Endothelial cell of umbilical vein (primary cell): Measurements from ENCODE around the gene BZW2. TPM values are rescaled to one million over a fixed set of nuclear protein-coding genes. Genes with fewer than 3 reads are reported as not detected.

Experiments
- BruUV-seq: library from RNA; stranded (reverse); fragments of 400-500 nt; replicated peaks from 2 replicates; lab custom pipeline; 2021; lab: Mats Ljungman, UMichigan
- CTCF ChIA-PET: fragments of 300-600, 350-600 bp; sonication (Branson Sonifier 250); formaldehyde crosslinking; loops from one replicate; lab custom pipeline; 2021; ENCODE audit warnings: antibody characterized with exemption, inconsistent platforms; lab: Charles Lee
- POLR2A ChIA-PET: fragments of 300-600, 350-600 bp; sonication (Branson Sonifier 250); formaldehyde crosslinking; loops from one replicate; lab custom pipeline; 2021; ENCODE audit warnings: antibody characterized with exemption, inconsistent platforms; lab: Charles Lee
- DNase-seq: peaks from one replicate; pipeline ENCODE4 v3.0.0-alpha.2; 2011; ENCODE audit warnings: low read depth, low spot score
- FAIRE-seq: peaks from 2 replicates; lab custom pipeline; 2011; peaks lifted over from hg19 to GRCh38; lab: Jason Lieb, UNC
- H2AFZ ChIP-seq: 2 replicates; pipeline ENCODE4 v1.6.0; 2012; ENCODE audit warnings: low read depth, low read length, control low read depth, inconsistent platforms
- H3K27ac ChIP-seq: 2 replicates; pipeline ENCODE4 v1.5.1; 2011; ENCODE audit warnings: low read depth, mild to moderate bottlenecking, control low read depth, low read length, moderate library complexity; ENCODE audit not compliant: insufficient read depth
- H3K27me3 ChIP-seq, 2 experiments: 2 replicates each; pipeline versions ENCODE4 v1.6.0 to v1.6.1; 2011; ENCODE audit warnings: low read length in 2 of 2, mixed read lengths in 1 of 2; ENCODE audit not compliant: control insufficient read depth in 2 of 2, insufficient read depth in 2 of 2
- H3K36me3 ChIP-seq, 2 experiments: 2 replicates in 1 of 2; 3 replicates in 1 of 2; pipeline ENCODE4 v1.5.1; 2011; ENCODE audit warnings: low read length in 2 of 2, mild to moderate bottlenecking in 1 of 2, moderate library complexity in 1 of 2; ENCODE audit not compliant: control insufficient read depth in 2 of 2, insufficient read depth in 2 of 2; ENCODE audit errors: extremely low read depth in 1 of 2
- H3K4me1 ChIP-seq: 3 replicates; pipeline ENCODE4 v1.5.1; 2011; ENCODE audit warnings: mild to moderate bottlenecking, low read length; ENCODE audit not compliant: control insufficient read depth, insufficient read depth; ENCODE audit errors: extremely low read depth
- H3K4me2 ChIP-seq: 2 replicates; pipeline ENCODE4 v1.6.1; 2011; ENCODE audit warnings: low read length, control low read depth, mixed read lengths; ENCODE audit not compliant: insufficient read depth
- H3K4me3 ChIP-seq, 3 experiments: fragments of 200-600 bp in 1 of 3; sonication (generic), shearing (Covaris generic) in 1 of 3; replicated peaks in 1 of 3; 2 replicates each; pipeline ENCODE4 v1.5.1; 2011 to 2016; ENCODE audit warnings: control low read depth in 3 of 3, low read length in 3 of 3, mild to moderate bottlenecking in 2 of 3, inconsistent platforms in 1 of 3, low read depth in 1 of 3, moderate library complexity in 1 of 3; ENCODE audit not compliant: insufficient read depth in 1 of 3
- H3K79me2 ChIP-seq: 2 replicates; pipeline ENCODE4 v1.6.0; 2012; ENCODE audit warnings: low read length, inconsistent platforms; ENCODE audit not compliant: control insufficient read depth, insufficient read depth
- H3K9ac ChIP-seq: replicated peaks from 2 replicates; pipeline ENCODE3; 2011; ENCODE audit warnings: low read length, control low read depth; ENCODE audit not compliant: insufficient read depth; ENCODE audit errors: extremely low read depth
- H3K9me1 ChIP-seq: replicated peaks from 3 replicates; pipeline ENCODE4 v1.6.0; 2011; ENCODE audit warnings: mild to moderate bottlenecking, low read length; ENCODE audit not compliant: control insufficient read depth, insufficient read depth; ENCODE audit errors: extremely low read depth
- H3K9me3 ChIP-seq: replicated peaks from 2 replicates; pipeline ENCODE4 v1.5.1; 2012; ENCODE audit warnings: low read length, inconsistent platforms; ENCODE audit not compliant: control insufficient read depth, insufficient read depth
- H4K20me1 ChIP-seq: replicated peaks from 2 replicates; pipeline ENCODE3; 2011; ENCODE audit warnings: mild to moderate bottlenecking, low read length; ENCODE audit not compliant: control insufficient read depth, insufficient read depth; ENCODE audit errors: extremely low read depth
- CTCF ChIP-seq, 2 donors: IDR thresholded peaks; 1 replicate in 1 of 2; 2 replicates in 1 of 2; pipeline ENCODE4 v1.5.1; 2011; ENCODE audit warnings: low read length in 2 of 2, mild to moderate bottlenecking in 2 of 2, moderate library complexity in 2 of 2, control low read depth in 1 of 2, inconsistent platforms in 1 of 2, low read depth in 1 of 2; ENCODE audit not compliant: insufficient read depth in 1 of 2; ENCODE audit errors: extremely low read depth in 1 of 2
- EZH2 ChIP-seq: IDR thresholded peaks from 2 replicates; pipeline ENCODE4 v1.6.1; 2012; ENCODE audit warnings: borderline replicate concordance, low read depth, mild to moderate bottlenecking, moderate library complexity, low read length, inconsistent platforms; ENCODE audit not compliant: severe bottlenecking
- FOS ChIP-seq: IDR thresholded peaks from 2 replicates; pipeline ENCODE4 v1.6.1; 2011; ENCODE audit warnings: mild to moderate bottlenecking, low read length, moderate library complexity, borderline replicate concordance; ENCODE audit not compliant: insufficient read depth
- GATA2 ChIP-seq: IDR thresholded peaks from 2 replicates; pipeline ENCODE4 v1.7.0; 2011; ENCODE audit warnings: low read depth, mild to moderate bottlenecking, moderate library complexity, mixed read lengths, low read length; ENCODE audit not compliant: insufficient read length, insufficient read depth
- JUN ChIP-seq: IDR thresholded peaks from 2 replicates; pipeline ENCODE4 v1.6.1; 2011; ENCODE audit warnings: borderline replicate concordance, low read depth; ENCODE audit not compliant: insufficient read length, insufficient read depth
- MYC ChIP-seq: IDR thresholded peaks from one replicate; pipeline ENCODE4 v1.6.1; 2011; ENCODE audit warnings: mild to moderate bottlenecking, low read depth, low read length
- POLR2A ChIP-seq: IDR thresholded peaks from 2 replicates; pipeline ENCODE4 v1.6.1; 2012; ENCODE audit warnings: low read depth, mild to moderate bottlenecking, control low read depth, low read length
- POLR2AphosphoS5 ChIP-seq: IDR thresholded peaks from 2 replicates; pipeline ENCODE4 v1.6.1; 2012; ENCODE audit warnings: low read depth, mild to moderate bottlenecking, control low read depth, low read length, moderate library complexity; ENCODE audit not compliant: insufficient read depth
- dilution Hi-C: fragments of 300-500 bp; cut with MboI; formaldehyde crosslinking; loops from one replicate; pipeline ENCODE4 v1.15.0; 2019; ENCODE audit warnings: low sequenced_read_pairs; ENCODE audit not compliant: extremely low pct_ligation_motif_present
- intact Hi-C: fragments of 100-400 bp; cut with micrococcal nuclease; formaldehyde crosslinking; loops from one replicate; pipeline ENCODE4 v1.10.0; 2022
- polyA plus RNA-seq, 4 experiments: library from polyadenylated mRNA; depleted of rRNA in 3 of 4; stranded (reverse) in 3 of 4; unstranded in 1 of 4; fragments of >200 nt; gene quantifications; 2 replicates each; pipeline versions ENCODE4 v1.2.1 to v1.2.3, GENCODE V29; 2011 to 2012; ENCODE audit warnings: missing spikeins in 1 of 4
- total RNA-seq: library from RNA; stranded (reverse); gene quantifications from 2 replicates; pipeline ENCODE4 v1.2.3, GENCODE V29; 2021
- TF ChIP-seq, protein P1 (sequence below): IDR thresholded peaks from 2 replicates; pipeline ENCODE4 v1.6.1; 2011; ENCODE audit not compliant: insufficient read depth, insufficient read length

Gene BZW2
- total and polyA plus RNA-seq, 2 donors (not counting 3 experiments of a cell fraction or from before 2014, with no cell fraction given): 39.7 to 106 TPM

DNA sequence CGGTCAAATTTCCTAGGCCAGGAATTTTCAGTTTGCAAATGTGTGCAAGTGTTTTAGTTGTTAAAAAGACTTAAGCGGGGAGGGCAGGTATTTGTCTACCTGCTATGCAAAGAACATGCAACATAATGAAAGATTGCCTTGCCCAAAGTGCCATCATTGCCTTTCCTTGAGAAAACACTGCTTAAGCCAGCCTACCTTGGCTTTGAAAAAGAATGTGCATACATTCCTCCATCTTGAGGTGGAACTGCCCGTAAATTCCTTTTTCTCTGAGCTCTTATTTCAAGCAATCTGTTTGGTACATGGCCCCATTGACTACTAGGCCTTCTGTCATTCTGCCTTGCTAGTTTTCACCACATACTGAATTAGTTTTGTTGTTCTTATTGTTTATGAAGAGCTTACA is 29.3 kb downstream of the BZW2 start:
- H3K79me2 ChIP-seq: peaks cover 37% of the 10 kb centered on the region
- intact Hi-C loops: no loop called here
- no peaks in the 10 kb centered on the region for H3K4me1 ChIP-seq
- TF ChIP-seq GATA2 (no peak), CTCF (IDR thresholded peaks at IDR 0.05; ENCODE audit: extremely low read depth in 1 of 2, insufficient read depth in 1 of 2, low read depth in 1 of 2, low read length in 2 of 2) (no peak), JUN (no peak)
- H3K36me3 ChIP-seq: peaks cover 0 to under 1% of the 10 kb centered on the region in 2 experiments
- H3K9me1 ChIP-seq: no peaks in the 10 kb centered on the region
- FAIRE-seq: no peak
- no TSS peak for BruUV-seq
- no peak overlapping the region for H3K9ac ChIP-seq
- H4K20me1 ChIP-seq: peaks cover 2% of the 10 kb centered on the region
- no peaks in the 10 kb centered on the region for H3K9me3 ChIP-seq
- H3K4me2 ChIP-seq: no peak overlapping the region
- no peak overlapping the region for H3K4me3 ChIP-seq
- H2AFZ ChIP-seq: no peak overlapping the region
- H3K27me3 ChIP-seq: no peaks in the 10 kb centered on the region
- H3K27ac ChIP-seq: no peak overlapping the region
- POLR2A ChIA-PET: no interaction called here
- CTCF ChIA-PET: interaction anchor here (1.0 to 1.8 kb wide), 3 partner anchors 9 to 20 kb away, joined by 6 to 7 read pairs (median 6); no protein-coding TSS in a partner anchor
- DNase-seq: no peak
- dilution Hi-C loops: no loop called here

- H3K9me1 ChIP-seq: no peaks in the 10 kb centered on the region
- CTCF ChIA-PET: no interaction called here
- H3K9me3 ChIP-seq: no peaks in the 10 kb centered on the region
- intact Hi-C loops: no loop called here
- H3K27ac ChIP-seq: no peak overlapping the region
- H3K4me1 ChIP-seq: no peaks in the 10 kb centered on the region
- no TSS peak for BruUV-seq
- FAIRE-seq (no peak), DNase-seq (no peak)
- peaks cover 6 to 9% of the 10 kb centered on the region in 2 experiments for H3K36me3 ChIP-seq
- H3K4me2 ChIP-seq: no peak overlapping the region
- peaks cover 2% of the 10 kb centered on the region for H4K20me1 ChIP-seq
- no peak for TF ChIP-seq FOS
- TF ChIP-seq GATA2: no peak
- TF ChIP-seq CTCF (IDR thresholded peaks at IDR 0.05; ENCODE audit: extremely low read depth in 1 of 2, insufficient read depth in 1 of 2, low read depth in 1 of 2, low read length in 2 of 2): no peak
- no peak for TF ChIP-seq MYC
- TF ChIP-seq EZH2: no peak
- TF ChIP-seq JUN: no peak
- TF ChIP-seq, protein P1, sequence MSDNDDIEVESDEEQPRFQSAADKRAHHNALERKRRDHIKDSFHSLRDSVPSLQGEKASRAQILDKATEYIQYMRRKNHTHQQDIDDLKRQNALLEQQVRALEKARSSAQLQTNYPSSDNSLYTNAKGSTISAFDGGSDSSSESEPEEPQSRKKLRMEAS: no peak
- no peak for TF ChIP-seq POLR2AphosphoS5
- TF ChIP-seq POLR2A: no peak
- peaks cover 16% of the 10 kb centered on the region for H3K79me2 ChIP-seq
- no peaks in the 10 kb centered on the region for H3K27me3 ChIP-seq
- no peak overlapping the region for H3K4me3 ChIP-seq
- POLR2A ChIA-PET: no interaction called here
- no peak overlapping the region for H2AFZ ChIP-seq
- no peak overlapping the region for H3K9ac ChIP-seq
- dilution Hi-C loops: no loop called here
Observed at GRCh38 chr7:16677978-16678494, 32.1 kb downstream of the BZW2 start.
